MM.1S (cell line): Measurements from ENCODE around the gene TMPRSS7.

Experiments
- DNase-seq: peaks from one replicate; pipeline ENCODE4 v3.0.0-alpha.2; 2015
- H2AFZ ChIP-seq: fragments of 300-600 bp; sonication (generic); 2 replicates; pipeline ENCODE4 v1.6.0; 2016; ENCODE audit warnings: antibody characterized with exemption, low read length
- H3F3A ChIP-seq: fragments of 300-600 bp; sonication (generic); 2 replicates; pipeline ENCODE4 v1.6.1; 2016; ENCODE audit warnings: mild to moderate bottlenecking, antibody characterized with exemption, low read length, moderate library complexity, mixed read lengths; ENCODE audit not compliant: insufficient read depth
- H3K27ac ChIP-seq: fragments of 300-600 bp; sonication (generic); 2 replicates; pipeline ENCODE4 v1.5.1; 2016; ENCODE audit warnings: mild to moderate bottlenecking, low read length
- H3K27me3 ChIP-seq: fragments of 300-600 bp; sonication (generic); replicated peaks from 2 replicates; pipeline ENCODE4 v1.6.0; 2016; ENCODE audit warnings: low read length; ENCODE audit not compliant: insufficient read depth
- H3K36me3 ChIP-seq: fragments of 300-600 bp; sonication (generic); replicated peaks from 2 replicates; pipeline ENCODE4 v1.6.1; 2016; ENCODE audit warnings: mild to moderate bottlenecking, low read length, mixed read lengths; ENCODE audit not compliant: insufficient read depth
- H3K4me1 ChIP-seq: fragments of 300-600 bp; sonication (generic); 2 replicates; pipeline ENCODE4 v1.6.1; 2016; ENCODE audit warnings: low read length, mixed read lengths
- H3K4me2 ChIP-seq: fragments of 300-600 bp; sonication (generic); 2 replicates; pipeline ENCODE4 v1.6.0; 2016; ENCODE audit warnings: low read depth, low read length
- H3K4me3 ChIP-seq: fragments of 300-600 bp; sonication (generic); 2 replicates; pipeline ENCODE4 v1.5.1; 2016; ENCODE audit warnings: low read length, mixed read lengths
- H3K79me2 ChIP-seq: fragments of 300-600 bp; sonication (generic); 2 replicates; pipeline ENCODE4 v1.6.1; 2016; ENCODE audit warnings: mixed run types, low read length, mixed read lengths
- H3K9ac ChIP-seq: fragments of 300-600 bp; sonication (generic); 2 replicates; pipeline ENCODE4 v1.6.1; 2016; ENCODE audit warnings: low read length, mixed read lengths
- H3K9me2 ChIP-seq: fragments of 300-600 bp; sonication (generic); replicated peaks from 2 replicates; pipeline ENCODE4 v1.6.1; 2016; ENCODE audit warnings: mild to moderate bottlenecking, low read length, mixed read lengths; ENCODE audit not compliant: insufficient read depth
- H3K9me3 ChIP-seq: fragments of 300-600 bp; sonication (generic); replicated peaks from 2 replicates; pipeline ENCODE4 v1.6.1; 2016; ENCODE audit warnings: mild to moderate bottlenecking, low read length, mixed read lengths; ENCODE audit not compliant: insufficient read depth
- H4K20me1 ChIP-seq: fragments of 300-600 bp; sonication (generic); 2 replicates; pipeline ENCODE4 v1.6.1; 2016; ENCODE audit warnings: mild to moderate bottlenecking, low read length, moderate library complexity, mixed read lengths; ENCODE audit not compliant: insufficient read depth
- EZH2 ChIP-seq: fragments of 300-600 bp; sonication (generic); optimal IDR thresholded peaks from 2 replicates; pipeline ENCODE3; 2017; ENCODE audit warnings: low read depth, mild to moderate bottlenecking, antibody characterized with exemption, low read length, mixed read lengths
- EZH2phosphoT487 ChIP-seq: fragments of 300-600 bp; sonication (generic); IDR thresholded peaks from 2 replicates; pipeline ENCODE4 v1.6.1; 2018; ENCODE audit warnings: antibody characterized with exemption, low read length
- TF ChIP-seq, protein P1 (sequence below): fragments of 300-600 bp; sonication (generic); IDR thresholded peaks from 2 replicates; pipeline ENCODE4 v1.5.1; 2016; ENCODE audit warnings: antibody characterized with exemption, low read length, mixed read lengths

The TMPRSS7 gene

GRCh38 chr3:112041321-112041720 lies 6.8 kb downstream of the TMPRSS7 start:
- Histone ChIP-seq H3K9me2 (no peaks in the 10 kb centered on the region), H3K79me2 (no peaks in the 10 kb centered on the region), H3K4me1 (peaks cover 17% of the 10 kb centered on the region), H3K27ac (no peak overlapping the region), H2AFZ (no peak overlapping the region), H3K27me3 (no peaks in the 10 kb centered on the region), H3K4me2 (no peak overlapping the region), H3K9ac (no peak overlapping the region), H3F3A (no peaks in the 10 kb centered on the region), H4K20me1 (no peaks in the 10 kb centered on the region), H3K4me3 (no peak overlapping the region), H3K9me3 (no peaks in the 10 kb centered on the region), H3K36me3 (no peaks in the 10 kb centered on the region)
- DNase-seq: no peak
- TF ChIP-seq EZH2phosphoT487 (no peak), EZH2 (no peak)
- TF ChIP-seq, protein P1, sequence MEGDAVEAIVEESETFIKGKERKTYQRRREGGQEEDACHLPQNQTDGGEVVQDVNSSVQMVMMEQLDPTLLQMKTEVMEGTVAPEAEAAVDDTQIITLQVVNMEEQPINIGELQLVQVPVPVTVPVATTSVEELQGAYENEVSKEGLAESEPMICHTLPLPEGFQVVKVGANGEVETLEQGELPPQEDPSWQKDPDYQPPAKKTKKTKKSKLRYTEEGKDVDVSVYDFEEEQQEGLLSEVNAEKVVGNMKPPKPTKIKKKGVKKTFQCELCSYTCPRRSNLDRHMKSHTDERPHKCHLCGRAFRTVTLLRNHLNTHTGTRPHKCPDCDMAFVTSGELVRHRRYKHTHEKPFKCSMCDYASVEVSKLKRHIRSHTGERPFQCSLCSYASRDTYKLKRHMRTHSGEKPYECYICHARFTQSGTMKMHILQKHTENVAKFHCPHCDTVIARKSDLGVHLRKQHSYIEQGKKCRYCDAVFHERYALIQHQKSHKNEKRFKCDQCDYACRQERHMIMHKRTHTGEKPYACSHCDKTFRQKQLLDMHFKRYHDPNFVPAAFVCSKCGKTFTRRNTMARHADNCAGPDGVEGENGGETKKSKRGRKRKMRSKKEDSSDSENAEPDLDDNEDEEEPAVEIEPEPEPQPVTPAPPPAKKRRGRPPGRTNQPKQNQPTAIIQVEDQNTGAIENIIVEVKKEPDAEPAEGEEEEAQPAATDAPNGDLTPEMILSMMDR: no peak

DNA sequence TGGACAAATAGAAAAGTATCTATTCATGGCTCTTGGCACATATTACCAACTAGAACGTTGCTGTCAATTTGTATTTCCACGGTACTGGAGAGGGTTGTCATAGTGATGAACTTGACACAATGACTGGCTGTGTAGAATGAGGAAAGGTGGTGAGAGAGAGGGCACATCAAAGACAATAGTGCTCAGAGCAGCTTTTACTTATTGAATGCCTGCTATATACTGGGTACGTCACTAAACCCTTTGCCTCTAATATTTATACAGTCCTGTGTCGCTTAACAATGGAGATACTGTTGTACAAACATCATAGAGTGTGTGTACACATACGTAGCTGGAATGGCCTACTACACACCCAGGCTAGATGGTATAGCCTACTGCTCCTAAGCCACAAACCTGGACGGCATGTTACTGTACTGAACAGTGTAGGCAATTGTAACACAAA lies 8.3 kb downstream of the TMPRSS7 start:
- Histone ChIP-seq H3K9ac (no peak overlapping the region), H3K79me2 (no peaks in the 10 kb centered on the region), H3F3A (no peaks in the 10 kb centered on the region), H3K4me1 (peaks cover 17% of the 10 kb centered on the region), H3K4me2 (no peak overlapping the region), H3K4me3 (no peak overlapping the region), H3K27me3 (no peaks in the 10 kb centered on the region), H4K20me1 (no peaks in the 10 kb centered on the region), H3K9me3 (no peaks in the 10 kb centered on the region), H3K9me2 (no peaks in the 10 kb centered on the region), H3K36me3 (no peaks in the 10 kb centered on the region), H3K27ac (no peak overlapping the region), H2AFZ (no peak overlapping the region)
- no peak for DNase-seq
- TF ChIP-seq, protein P1: no peak
- TF ChIP-seq EZH2phosphoT487: no peak
- no peak for TF ChIP-seq EZH2

- H3K4me2 ChIP-seq: peak overlapping the region; percentile 47
- no peaks in the 10 kb centered on the region for H3K79me2 ChIP-seq
- H3K9me3 ChIP-seq: no peaks in the 10 kb centered on the region
- no peaks in the 10 kb centered on the region for H3F3A ChIP-seq
- H2AFZ ChIP-seq: peak overlapping the region; percentile 34
- H3K4me1 ChIP-seq: peaks cover 15% of the 10 kb centered on the region
- DNase-seq: peak; percentile 73
- H3K27ac ChIP-seq: no peak overlapping the region
- no peaks in the 10 kb centered on the region for H4K20me1 ChIP-seq
- no peaks in the 10 kb centered on the region for H3K27me3 ChIP-seq
- no peak overlapping the region; the same call in 1 of the 2 replicates for H3K9ac ChIP-seq
- H3K4me3 ChIP-seq: peak overlapping the region; percentile 11
- no peaks in the 10 kb centered on the region for H3K9me2 ChIP-seq
- TF ChIP-seq, protein P1: peak; percentile 90
- no peak for TF ChIP-seq EZH2phosphoT487
- H3K36me3 ChIP-seq: no peaks in the 10 kb centered on the region
Measured at GRCh38 chr3:112043621-112044201, 9.2 kb downstream of the TMPRSS7 start.
